SH-SY5Y (cell line): Measurements from ENCODE around the gene ACTR6.

ENCODE experiments used
- GATA2 ChIP-seq: IDR thresholded peaks from 2 replicates; pipeline ENCODE4 v1.6.1; 2011; ENCODE audit warnings: mild to moderate bottlenecking, low read depth, low read length
- GATA3 ChIP-seq: IDR thresholded peaks from 2 replicates; pipeline ENCODE4 v1.6.1; 2011; ENCODE audit warnings: low read depth, mild to moderate bottlenecking, low read length, moderate library complexity

- no peak for TF ChIP-seq GATA2
- no peak for TF ChIP-seq GATA3
Measured at GRCh38 chr12:100187857-100188519, 12.6 kb upstream of the ACTR6 start.
